ENCODE data around the gene IL18RAP.

The IL18RAP gene

GRCh38 chr2:102498414-102498813 lies 75.5 kb downstream of the IL18RAP start:
- no peak for DNase-seq

DNA sequence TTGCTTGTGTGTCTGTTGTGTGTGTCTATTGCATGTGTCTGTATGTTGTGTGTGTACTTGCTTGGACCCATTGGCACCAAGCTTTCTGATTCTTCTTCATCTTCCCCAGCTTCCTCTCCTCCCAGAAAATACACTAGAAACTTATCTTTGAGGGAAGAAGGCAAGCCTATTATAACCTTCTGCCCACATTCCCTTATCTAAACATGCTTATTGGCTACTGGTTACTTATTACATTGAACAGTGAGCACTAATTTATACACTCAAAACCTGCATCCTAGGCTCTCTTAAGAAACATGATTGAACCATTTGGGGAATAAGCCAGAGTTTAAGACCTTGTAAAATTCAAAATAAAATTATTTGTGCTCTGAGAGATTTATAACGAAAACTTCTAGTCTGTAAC lies 76.6 kb downstream of the IL18RAP start:
- DNase-seq = no peak

Measured in hypothalamus (tissue), 51 donors.